Measurements from ENCODE around the gene CCN6. TPM values are rescaled to one million over a fixed set of nuclear protein-coding genes. Genes with fewer than 3 reads are reported as not detected.
A peak's percentile ranks its signal among the peaks of the same experiment; 100 is the strongest.

Gene CCN6
- total RNA-seq, 1 donor from 2014 or later = 0.34 TPM

DNA sequence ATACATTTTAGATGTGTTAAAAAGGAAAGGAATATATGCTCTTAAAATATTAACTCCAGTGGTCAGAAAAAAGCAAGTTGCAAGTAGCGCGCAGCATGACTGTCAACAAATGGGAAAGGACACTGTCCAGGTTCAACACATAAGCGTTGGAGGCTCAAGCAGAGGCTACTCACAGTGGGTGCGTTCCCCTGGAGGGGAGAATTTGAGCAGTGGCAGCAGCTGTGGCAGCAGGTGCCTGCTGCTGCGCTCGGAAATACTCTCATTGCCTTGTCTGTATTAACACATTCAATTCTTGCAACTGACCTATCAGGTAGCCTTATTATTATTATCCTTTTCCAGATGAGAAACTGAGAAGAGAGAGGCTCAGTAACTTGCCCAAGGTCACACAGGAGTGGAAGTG is 21.9 kb upstream of the CCN6 start:
- intact Hi-C loops (cut with micrococcal nuclease) = no loop called here
- Mint-ChIP-seq H3K4me3 (ENCODE audit: low read depth) (no peak overlapping the region), H3K27me3 (ENCODE audit: low read depth) (no peaks in the 10 kb centered on the region)

DNA sequence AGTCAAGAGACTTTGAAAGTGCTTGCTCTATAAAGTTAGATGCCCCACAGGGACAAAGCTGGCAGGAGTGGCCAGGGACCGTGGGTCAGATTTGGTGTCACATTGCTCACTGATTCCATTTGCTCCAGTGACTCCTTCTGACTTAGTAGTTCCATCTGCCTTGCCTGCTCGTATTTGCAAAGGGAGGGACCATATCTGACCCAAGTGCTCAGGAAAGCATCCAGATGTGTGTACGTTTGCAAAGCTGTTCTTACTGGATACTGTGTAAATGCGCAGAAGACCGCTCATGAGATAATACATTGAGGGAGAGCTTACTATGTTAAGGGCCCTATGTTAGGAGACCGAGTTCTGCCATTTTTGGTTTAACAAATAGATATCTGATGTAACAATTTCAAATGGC is 21.2 kb upstream of the CCN6 start:
- Mint-ChIP-seq H3K36me3 (ENCODE audit: low read depth) (peaks cover 7% of the 10 kb centered on the region), H3K4me1 (ENCODE audit: low read depth) (peaks cover 83% of the 10 kb centered on the region), H3K27ac (no peak overlapping the region), H3K4me3 (ENCODE audit: low read depth) (no peak overlapping the region), H3K27me3 (ENCODE audit: low read depth) (no peaks in the 10 kb centered on the region), H3K9me3 (no peaks in the 10 kb centered on the region)
- intact Hi-C loops (cut with micrococcal nuclease) = no loop called here
- DNase-seq (ENCODE audit: low spot score) = no peak

More for the DNA sequence above, 21.9 kb upstream of the CCN6 start:
- DNase-seq (ENCODE audit: low spot score) = no peak
- H3K36me3 Mint-ChIP-seq (ENCODE audit: low read depth) = peaks cover 11% of the 10 kb centered on the region
- H3K27ac Mint-ChIP-seq = no peak overlapping the region
- peaks cover 84% of the 10 kb centered on the region for H3K4me1 Mint-ChIP-seq (ENCODE audit: low read depth)
- no peaks in the 10 kb centered on the region for H3K9me3 Mint-ChIP-seq

DNA sequence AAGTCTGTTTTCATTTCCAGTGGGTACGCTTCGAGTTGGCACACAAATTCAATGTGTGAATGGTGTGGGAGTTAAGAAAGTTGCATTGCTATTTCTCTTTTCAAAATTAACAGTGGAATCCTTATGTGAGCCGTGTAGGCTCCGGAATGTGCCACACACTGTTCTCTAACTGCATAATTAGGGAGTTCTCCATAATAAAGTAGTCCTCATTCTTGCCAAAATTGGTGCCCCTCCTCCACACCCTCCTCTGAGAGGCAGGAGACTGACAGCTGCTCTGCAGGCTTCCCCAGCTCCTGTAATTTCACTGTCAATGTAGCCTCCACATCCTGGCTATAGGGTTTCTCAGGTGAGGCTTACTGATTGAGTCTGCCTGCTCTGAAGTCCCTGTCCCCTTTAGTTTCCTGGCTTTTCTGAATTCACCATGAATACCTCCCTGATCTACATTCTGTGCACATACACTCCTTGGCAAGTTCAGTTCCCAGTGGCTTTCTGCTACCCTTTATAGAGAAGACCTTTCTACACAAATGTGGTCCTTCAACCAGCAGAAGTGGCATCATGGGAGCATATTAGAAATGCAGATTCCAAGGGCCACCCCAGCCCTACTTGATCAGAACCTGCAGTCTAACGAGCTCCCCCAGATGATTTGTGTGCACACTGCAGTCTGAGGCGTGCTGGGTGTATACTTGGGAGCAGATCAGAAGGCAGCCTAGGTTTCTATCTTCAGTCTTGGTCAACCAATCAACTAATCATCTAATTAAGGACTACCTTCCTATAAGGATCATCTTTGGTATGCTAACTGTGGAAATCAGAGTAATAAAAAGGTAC is 19.9 kb upstream of the CCN6 start:
- Mint-ChIP-seq H3K36me3 (ENCODE audit: low read depth) (peaks cover 6% of the 10 kb centered on the region), H3K27ac (peak overlapping the region; percentile 66), H3K4me3 (ENCODE audit: low read depth) (no peak overlapping the region), H3K4me1 (ENCODE audit: low read depth) (peaks cover 77% of the 10 kb centered on the region), H3K27me3 (ENCODE audit: low read depth) (no peaks in the 10 kb centered on the region), H3K9me3 (no peaks in the 10 kb centered on the region)
- no peak for DNase-seq (ENCODE audit: low spot score)
- intact Hi-C loops (cut with micrococcal nuclease) = loop anchor here (2.0 kb wide), 1 partner anchor 163 kb away; no protein-coding TSS in a partner anchor

DNA sequence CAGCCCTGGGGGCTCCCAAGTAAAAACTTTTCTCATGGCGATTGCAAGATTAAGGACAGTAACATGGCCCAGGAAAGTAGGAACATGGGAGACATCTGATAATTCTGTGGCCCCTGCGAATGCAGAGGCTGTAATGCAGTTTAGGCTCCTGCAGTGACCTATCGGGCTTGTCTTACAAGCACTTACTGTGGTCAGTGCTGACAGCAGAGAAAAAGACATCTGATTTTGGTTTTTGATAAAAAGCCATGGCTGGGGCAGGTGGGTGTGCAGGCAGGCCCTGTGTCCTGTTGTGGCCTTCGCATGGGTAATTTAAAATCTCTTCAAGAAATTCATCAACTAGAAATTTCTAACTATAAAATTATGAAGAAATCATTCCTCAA is 19.3 kb upstream of the CCN6 start:
- no peak overlapping the region for H3K4me3 Mint-ChIP-seq (ENCODE audit: low read depth)
- no peaks in the 10 kb centered on the region for H3K27me3 Mint-ChIP-seq (ENCODE audit: low read depth)
- peaks cover 6% of the 10 kb centered on the region for H3K36me3 Mint-ChIP-seq (ENCODE audit: low read depth)
- H3K9me3 Mint-ChIP-seq = no peaks in the 10 kb centered on the region
- DNase-seq (ENCODE audit: low spot score) = no peak
- H3K4me1 Mint-ChIP-seq (ENCODE audit: low read depth) = peaks cover 76% of the 10 kb centered on the region
- peak overlapping the region; percentile 66 for H3K27ac Mint-ChIP-seq
- intact Hi-C loops (cut with micrococcal nuclease) = loop anchor here (2.0 kb wide), 1 partner anchor 164 kb away; no protein-coding TSS in a partner anchor

DNA sequence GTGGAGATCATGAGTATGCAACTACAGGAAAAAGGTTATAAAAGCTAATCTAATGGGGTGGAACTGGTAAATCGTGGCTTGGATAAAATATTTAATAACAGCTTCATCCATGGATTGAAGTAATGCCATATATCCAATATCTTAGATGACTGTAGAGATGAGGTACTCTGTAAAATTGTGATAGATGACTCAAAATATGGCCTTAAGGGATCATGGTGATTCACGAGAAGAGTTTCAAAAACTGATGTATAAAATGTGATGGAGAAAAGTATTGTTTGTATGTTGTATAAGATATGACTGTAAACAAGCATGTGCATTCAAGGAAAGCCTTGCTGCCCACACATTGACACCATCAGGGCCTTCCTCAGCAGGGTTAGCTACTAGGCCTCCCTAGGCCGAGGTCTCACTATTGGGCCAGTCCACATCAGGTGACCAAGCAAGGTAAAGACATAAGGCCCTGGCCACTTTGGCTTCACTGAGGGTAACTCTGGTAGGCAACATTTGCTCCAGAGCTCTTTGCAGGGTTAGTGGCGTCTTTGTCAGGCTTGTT is 17.7 kb upstream of the CCN6 start:
- intact Hi-C loops (cut with micrococcal nuclease) = loop anchor here (1.0 kb wide), 3 partner anchors 8 to 232 kb away; no protein-coding TSS in a partner anchor

DNA sequence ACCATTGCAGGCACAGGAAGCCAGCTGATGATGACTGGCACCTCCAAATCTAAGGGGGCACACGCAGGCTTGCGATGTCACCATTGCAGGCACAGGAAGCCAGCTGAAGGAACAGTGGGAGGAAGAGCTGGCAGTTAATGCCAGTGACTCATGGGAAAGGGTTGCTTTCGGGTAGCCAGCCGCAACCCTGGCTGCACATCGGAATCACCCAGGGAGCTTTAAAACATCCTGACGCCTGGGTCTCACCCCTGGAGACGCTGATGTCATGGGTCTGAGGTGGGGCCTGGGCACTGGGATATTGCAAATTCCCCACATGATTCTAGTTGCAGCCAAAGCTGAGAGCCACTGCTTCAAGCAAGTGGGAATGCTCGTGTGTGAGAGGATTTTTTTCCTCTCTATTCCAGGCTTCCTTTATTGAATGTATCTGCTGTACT is 16.1 kb upstream of the CCN6 start:
- no peaks in the 10 kb centered on the region for H3K9me3 Mint-ChIP-seq
- peak overlapping the region; percentile 29 for H3K27ac Mint-ChIP-seq
- H3K4me3 Mint-ChIP-seq (ENCODE audit: low read depth) = no peak overlapping the region
- no peak for DNase-seq (ENCODE audit: low spot score)
- intact Hi-C loops (cut with micrococcal nuclease) = no loop called here
- peaks cover 67% of the 10 kb centered on the region for H3K4me1 Mint-ChIP-seq (ENCODE audit: low read depth)
- H3K36me3 Mint-ChIP-seq (ENCODE audit: low read depth) = peaks cover 6% of the 10 kb centered on the region
- no peaks in the 10 kb centered on the region for H3K27me3 Mint-ChIP-seq (ENCODE audit: low read depth)

More for the DNA sequence above, 17.7 kb upstream of the CCN6 start:
- peaks cover 6% of the 10 kb centered on the region for H3K36me3 Mint-ChIP-seq (ENCODE audit: low read depth)
- H3K27me3 Mint-ChIP-seq (ENCODE audit: low read depth) = no peaks in the 10 kb centered on the region
- peak overlapping the region; percentile 84 for H3K27ac Mint-ChIP-seq
- H3K9me3 Mint-ChIP-seq = no peaks in the 10 kb centered on the region
- no peak overlapping the region for H3K4me3 Mint-ChIP-seq (ENCODE audit: low read depth)
- peaks cover 67% of the 10 kb centered on the region for H3K4me1 Mint-ChIP-seq (ENCODE audit: low read depth)
- no peak for DNase-seq (ENCODE audit: low spot score)

DNA sequence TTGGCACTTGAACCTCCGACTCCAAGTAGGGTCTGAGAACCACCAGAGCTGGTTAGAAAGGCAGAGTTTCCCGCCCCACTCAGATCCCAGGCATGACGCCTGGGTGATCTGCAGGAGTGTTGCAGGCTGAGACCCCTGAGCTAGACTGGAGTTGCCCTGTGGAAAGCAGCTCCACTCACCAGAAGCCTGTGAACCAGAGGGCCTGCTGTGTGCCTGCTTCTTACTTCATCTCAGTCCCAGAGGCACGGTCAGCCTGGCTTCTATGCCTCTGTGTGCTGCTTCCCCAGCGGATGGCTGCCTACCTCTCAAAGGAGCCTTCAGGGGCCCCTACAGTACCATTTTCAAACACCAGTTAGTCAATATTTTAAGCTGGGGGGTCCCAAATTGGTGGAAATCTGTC is 15.6 kb upstream of the CCN6 start:
- Mint-ChIP-seq H3K4me1 (ENCODE audit: low read depth) (peaks cover 66% of the 10 kb centered on the region), H3K27me3 (ENCODE audit: low read depth) (no peaks in the 10 kb centered on the region)
- intact Hi-C loops (cut with micrococcal nuclease) = no loop called here

DNA sequence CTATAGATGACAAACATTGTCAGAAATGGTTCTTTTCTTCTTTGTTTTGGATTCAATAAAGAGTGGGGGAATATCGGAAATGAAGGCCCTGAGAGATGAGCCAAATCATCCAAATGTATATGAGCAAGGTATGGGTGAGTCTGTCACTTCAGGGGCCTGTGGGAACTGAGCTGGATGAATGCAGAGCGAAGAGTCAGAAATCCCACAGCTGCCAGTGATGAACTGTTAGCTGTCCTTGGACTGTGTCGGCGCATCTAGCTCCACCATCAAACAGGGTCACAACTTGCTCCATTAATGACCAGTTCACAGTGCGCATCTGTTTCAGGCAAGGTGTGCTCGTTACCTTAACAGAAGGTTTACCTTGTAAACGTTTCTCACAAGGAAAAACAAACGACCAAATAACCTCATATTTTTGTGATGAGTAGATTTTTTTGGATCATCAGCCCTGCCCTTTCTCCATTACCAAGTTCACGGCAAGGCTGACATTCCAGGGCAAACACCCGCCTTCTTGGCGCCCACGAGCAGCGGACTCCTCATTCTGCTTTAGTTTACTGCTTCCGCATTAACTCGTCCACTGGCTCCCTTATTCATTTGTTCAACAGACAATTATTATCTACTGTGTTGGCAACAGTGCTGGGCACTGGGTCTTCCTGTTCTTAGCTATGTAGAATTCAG is 15.0 kb upstream of the CCN6 start:
- no peak for DNase-seq (ENCODE audit: low spot score)
- Mint-ChIP-seq H3K9me3 (no peaks in the 10 kb centered on the region), H3K27ac (no peak overlapping the region), H3K36me3 (ENCODE audit: low read depth) (peaks cover 6% of the 10 kb centered on the region), H3K27me3 (ENCODE audit: low read depth) (no peaks in the 10 kb centered on the region), H3K4me3 (ENCODE audit: low read depth) (no peak overlapping the region), H3K4me1 (ENCODE audit: low read depth) (peaks cover 64% of the 10 kb centered on the region)
- intact Hi-C loops (cut with micrococcal nuclease) = no loop called here

More for the DNA sequence above, 15.6 kb upstream of the CCN6 start:
- H3K9me3 Mint-ChIP-seq = no peaks in the 10 kb centered on the region
- peaks cover 6% of the 10 kb centered on the region for H3K36me3 Mint-ChIP-seq (ENCODE audit: low read depth)
- H3K27ac Mint-ChIP-seq = no peak overlapping the region
- no peak overlapping the region for H3K4me3 Mint-ChIP-seq (ENCODE audit: low read depth)
- no peak for DNase-seq (ENCODE audit: low spot score)

DNA sequence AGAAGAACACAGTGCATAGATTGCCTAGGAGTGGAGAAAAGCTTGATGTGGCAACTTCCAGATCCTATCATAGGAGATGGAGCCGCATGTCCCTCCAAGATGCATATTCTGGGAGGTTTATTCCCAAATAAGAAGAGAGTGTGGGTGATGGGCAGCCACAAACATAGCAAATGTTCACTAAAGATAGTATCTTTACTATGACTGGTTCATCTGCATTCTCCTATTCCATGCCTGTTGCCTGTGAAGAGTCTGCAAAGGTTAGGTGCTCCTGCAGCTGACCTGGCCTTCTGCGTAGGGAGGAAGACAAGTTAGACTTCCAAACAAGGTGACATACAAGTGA is 14.5 kb upstream of the CCN6 start:
- intact Hi-C loops (cut with micrococcal nuclease) = no loop called here
- Mint-ChIP-seq H3K36me3 (ENCODE audit: low read depth) (peaks cover 6% of the 10 kb centered on the region), H3K4me3 (ENCODE audit: low read depth) (no peak overlapping the region), H3K27me3 (ENCODE audit: low read depth) (no peaks in the 10 kb centered on the region), H3K9me3 (no peaks in the 10 kb centered on the region), H3K27ac (no peak overlapping the region), H3K4me1 (ENCODE audit: low read depth) (peaks cover 60% of the 10 kb centered on the region)
- DNase-seq (ENCODE audit: low spot score) = no peak

DNA sequence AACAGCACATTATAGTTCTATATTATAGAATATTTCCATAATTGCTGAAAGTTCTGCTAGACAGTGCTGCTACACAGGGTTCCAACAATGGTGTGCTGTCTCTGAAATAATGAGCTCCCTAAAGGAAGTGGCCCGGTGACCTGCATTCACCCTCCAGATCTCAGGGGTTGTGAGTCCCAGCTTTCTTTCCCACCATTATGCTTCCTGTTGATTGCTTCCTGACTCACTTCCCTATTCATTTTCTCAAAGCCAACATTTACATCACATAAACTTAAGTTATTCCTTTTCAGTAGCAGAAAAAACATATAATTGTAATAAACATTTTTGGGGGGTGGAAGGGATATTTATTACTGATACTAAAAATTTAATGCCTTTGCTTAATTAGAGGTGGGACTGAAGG is 12.9 kb upstream of the CCN6 start:
- no peaks in the 10 kb centered on the region for H3K27me3 Mint-ChIP-seq (ENCODE audit: low read depth)
- no peak overlapping the region for H3K4me3 Mint-ChIP-seq (ENCODE audit: low read depth)
- H3K9me3 Mint-ChIP-seq = no peaks in the 10 kb centered on the region
- DNase-seq (ENCODE audit: low spot score) = no peak
- peaks cover 49% of the 10 kb centered on the region for H3K4me1 Mint-ChIP-seq (ENCODE audit: low read depth)
- no peak overlapping the region for H3K27ac Mint-ChIP-seq
- H3K36me3 Mint-ChIP-seq (ENCODE audit: low read depth) = peaks cover 6% of the 10 kb centered on the region
- intact Hi-C loops (cut with micrococcal nuclease) = loop anchor here (5.0 kb wide), 1 partner anchor 1224 kb away; the partner anchor contains the start of gene CDK19

DNA sequence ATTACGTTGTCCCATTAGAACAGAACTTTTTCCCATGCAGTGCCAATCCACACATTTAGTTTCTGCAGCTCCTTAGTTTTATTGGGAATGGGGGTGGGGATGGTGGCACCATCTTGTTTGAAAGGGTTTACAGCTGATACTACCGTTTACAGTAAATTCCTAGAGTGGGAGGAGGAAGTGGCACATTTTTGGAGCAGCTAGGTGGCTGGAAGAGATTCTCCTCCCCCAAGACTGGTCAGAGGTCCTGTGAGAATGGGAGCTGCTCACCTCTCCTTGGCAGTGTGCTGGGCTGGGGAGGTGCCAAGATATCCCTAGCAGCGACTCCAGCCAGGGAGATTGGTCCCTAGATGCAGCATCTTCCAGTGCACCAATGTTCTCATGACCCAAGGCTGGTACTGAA is 12.4 kb upstream of the CCN6 start:
- Mint-ChIP-seq H3K4me3 (ENCODE audit: low read depth) (peak overlapping the region; percentile 38), H3K4me1 (ENCODE audit: low read depth) (peaks cover 44% of the 10 kb centered on the region), H3K36me3 (ENCODE audit: low read depth) (peaks cover 5% of the 10 kb centered on the region), H3K27ac (peak overlapping the region; percentile 51), H3K9me3 (no peaks in the 10 kb centered on the region), H3K27me3 (ENCODE audit: low read depth) (no peaks in the 10 kb centered on the region)
- intact Hi-C loops (cut with micrococcal nuclease) = loop anchor here (5.0 kb wide), 1 partner anchor 1224 kb away; the partner anchor contains the start of gene CDK19
- DNase-seq (ENCODE audit: low spot score) = no peak

DNA sequence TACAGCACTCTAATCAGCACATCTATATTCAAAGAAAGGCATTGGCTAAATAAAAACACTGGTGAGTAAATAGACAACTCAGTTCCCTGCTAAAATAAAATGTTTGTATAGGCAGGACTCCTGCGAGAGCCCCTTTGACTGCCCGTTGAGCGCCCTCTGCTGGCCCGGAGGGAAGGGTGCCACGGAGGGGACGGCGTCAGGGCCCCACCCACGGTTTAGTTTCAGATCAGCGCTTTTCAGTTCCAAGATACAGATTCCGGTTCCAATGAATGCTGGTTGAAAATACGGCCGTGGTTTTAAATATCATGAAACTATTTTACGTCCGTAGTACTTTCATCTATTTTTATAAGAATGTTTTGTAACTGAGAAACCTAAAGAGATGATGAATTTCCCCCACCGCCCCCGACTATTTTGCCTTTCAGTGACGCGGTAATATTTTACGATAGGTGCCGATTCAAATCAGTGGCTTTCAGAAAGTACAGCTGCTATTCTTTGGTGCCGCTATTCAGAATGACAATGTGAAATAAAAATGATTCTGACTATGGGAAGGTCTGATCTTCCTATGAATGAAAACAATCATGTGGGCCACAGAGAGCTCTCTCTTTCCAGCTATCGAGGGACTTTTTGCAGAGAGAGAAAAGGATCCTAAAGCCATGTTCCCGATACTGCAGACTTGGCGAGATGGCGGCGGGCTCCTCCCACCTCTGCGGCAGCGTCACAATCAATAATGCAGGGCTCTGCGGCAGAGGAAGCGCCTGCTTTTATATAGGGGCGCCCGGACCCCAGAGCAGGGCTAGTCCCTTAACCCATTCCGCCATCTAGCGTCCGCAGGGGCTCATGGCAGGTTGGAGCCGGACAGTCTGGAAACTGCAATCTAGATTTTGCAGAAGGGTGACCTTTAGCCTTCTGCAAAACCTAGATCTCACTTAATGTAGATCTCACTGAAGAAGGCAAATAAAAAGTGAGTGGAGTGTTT is 10.6 kb upstream of the CCN6 start:
- peaks cover 32% of the 10 kb centered on the region for H3K4me1 Mint-ChIP-seq (ENCODE audit: low read depth)

More for the DNA sequence above, 10.6 kb upstream of the CCN6 start:
- Mint-ChIP-seq H3K36me3 (ENCODE audit: low read depth) (no peaks in the 10 kb centered on the region), H3K27me3 (ENCODE audit: low read depth) (no peaks in the 10 kb centered on the region), H3K27ac (peak overlapping the region; percentile 98), H3K9me3 (no peaks in the 10 kb centered on the region), H3K4me3 (ENCODE audit: low read depth) (peak overlapping the region; percentile 91)
- intact Hi-C loops (cut with micrococcal nuclease) = loop anchor here (1.0 to 5.0 kb wide), 17 partner anchors 15 to 1226 kb away; partner anchors contain the start of genes CDK19, FAM229B, TRAF3IP2 and TUBE1
- peak; percentile 85 for DNase-seq (ENCODE audit: low spot score)

All from activated T-helper 2 cell treated with anti-CD3 and anti-CD28 coated beads, Interferon-gamma antibody, Interleukin-2, Interleukin-4, amounts not matched to agents 10 μg/mL and 5 μg/mL and 100 μg/mL, durations not matched to agents 14 hours and 24 hours and 36 hours (primary cell).